GM19395 (cell line): ENCODE measurements around the gene B4GALT1.
A peak's percentile ranks its signal among the peaks of the same experiment; 100 is the strongest.

ENCODE experiments used
- ATAC-seq: cut with Tn5 transposase; IDR thresholded peaks from one replicate; pipeline ENCODE4 v1.9.1; 2021; ENCODE audit warnings: mild to moderate bottlenecking, moderate library complexity; ENCODE audit not compliant: unreplicated experiment

B4GALT1 gene

GRCh38 chr9:33125871-33126823 is 41.0 kb downstream of the B4GALT1 start:
- ATAC-seq, result peak; percentile 25

GRCh38 chr9:33125461-33125860 is 41.7 kb downstream of the B4GALT1 start:
- no peak for ATAC-seq

- peak; percentile 49 for ATAC-seq
Observed at GRCh38 chr9:33124751-33125381, 42.3 kb downstream of the B4GALT1 start.

GRCh38 chr9:33124046-33124445 is 43.1 kb downstream of the B4GALT1 start:
- ATAC-seq, result no peak

- no peak for ATAC-seq
Observed at GRCh38 chr9:33123407-33124031, 43.6 kb downstream of the B4GALT1 start.

GRCh38 chr9:33120620-33121019 is 46.5 kb downstream of the B4GALT1 start:
- no peak for ATAC-seq

GRCh38 chr9:33117796-33118195 is 49.3 kb downstream of the B4GALT1 start:
- no peak for ATAC-seq

GRCh38 chr9:33117306-33117705 is 49.8 kb downstream of the B4GALT1 start:
- ATAC-seq, result no peak

- ATAC-seq, result peak; percentile 64
Observed at GRCh38 chr9:33116860-33117259, 50.3 kb downstream of the B4GALT1 start.

- ATAC-seq, result no peak
Observed at GRCh38 chr9:33114746-33115145, 52.4 kb downstream of the B4GALT1 start.

GRCh38 chr9:33113799-33114547 is 53.2 kb downstream of the B4GALT1 start:
- ATAC-seq, result no peak

- ATAC-seq, result no peak
Observed at GRCh38 chr9:33112094-33112493, 55.0 kb downstream of the B4GALT1 start.

GRCh38 chr9:33111631-33112030 is 55.5 kb downstream of the B4GALT1 start:
- no peak for ATAC-seq

GRCh38 chr9:33110686-33111085 is 56.5 kb downstream of the B4GALT1 start:
- no peak for ATAC-seq

GRCh38 chr9:33109850-33110595 is 57.1 kb downstream of the B4GALT1 start:
- ATAC-seq, result no peak

GRCh38 chr9:33109097-33109496 is 58.0 kb downstream of the B4GALT1 start:
- no peak for ATAC-seq

- no peak for ATAC-seq
Observed at GRCh38 chr9:33108472-33108871, 58.7 kb downstream of the B4GALT1 start.

- ATAC-seq, result no peak
Observed at GRCh38 chr9:33107762-33108161, 59.4 kb downstream of the B4GALT1 start.

- ATAC-seq, result no peak
Observed at GRCh38 chr9:33106827-33107621, 60.1 kb downstream of the B4GALT1 start.
